Measurements from ENCODE around the gene HK2. TPM values are rescaled to one million over a fixed set of nuclear protein-coding genes. Genes with fewer than 3 reads are reported as not detected.
"Not testable (repeated sequence)": the region's sequence is repeated elsewhere in the genome, so short reads cannot be mapped to it uniquely, and the experiment has no call there.

Gene HK2
- total RNA-seq, 1 experiment from 2014 or later = 0.09 TPM

- DNase-seq (ENCODE audit: low spot score) = no peak
These were observed 43.4 kb downstream of the HK2 start for GRCh38 chr2:74877376-74877775.

GRCh38 chr2:74877781-74878433 lies 44.0 kb downstream of the HK2 start:
- DNase-seq (ENCODE audit: low spot score) = no peak

GRCh38 chr2:74878551-74878950 lies 44.6 kb downstream of the HK2 start:
- no peak for DNase-seq (ENCODE audit: low spot score)

GRCh38 chr2:74880054-74880728 lies 46.3 kb downstream of the HK2 start:
- DNase-seq (ENCODE audit: low spot score) = no peak

- no peak for DNase-seq (ENCODE audit: low spot score)
These were observed 47.2 kb downstream of the HK2 start for GRCh38 chr2:74881176-74881575.

- no peak for DNase-seq (ENCODE audit: low spot score)
These were observed 47.8 kb downstream of the HK2 start for GRCh38 chr2:74881626-74882298.

GRCh38 chr2:74882299-74882687 lies 48.4 kb downstream of the HK2 start:
- no peak for DNase-seq (ENCODE audit: low spot score)

- DNase-seq (ENCODE audit: low spot score) = no peak
These were observed 49.1 kb downstream of the HK2 start for GRCh38 chr2:74883011-74883410.

GRCh38 chr2:74884118-74884762 lies 50.3 kb downstream of the HK2 start:
- no peak for DNase-seq (ENCODE audit: low spot score)

GRCh38 chr2:74884866-74885265 lies 50.9 kb downstream of the HK2 start:
- DNase-seq (ENCODE audit: low spot score) = no peak

GRCh38 chr2:74886251-74886650 lies 52.3 kb downstream of the HK2 start:
- DNase-seq (ENCODE audit: low spot score) = no peak

GRCh38 chr2:74886811-74887210 lies 52.9 kb downstream of the HK2 start:
- DNase-seq (ENCODE audit: low spot score) = no peak

- DNase-seq (ENCODE audit: low spot score) = peak; percentile 45
These were observed 53.6 kb downstream of the HK2 start for GRCh38 chr2:74887445-74887951.

- DNase-seq (ENCODE audit: low spot score) = peak; percentile 45
These were observed 54.2 kb downstream of the HK2 start for GRCh38 chr2:74887960-74888700.

GRCh38 chr2:74889159-74889558 lies 55.2 kb downstream of the HK2 start:
- no peak for DNase-seq (ENCODE audit: low spot score)

- no peak for DNase-seq (ENCODE audit: low spot score)
These were observed 56.8 kb downstream of the HK2 start for GRCh38 chr2:74890711-74891110.

GRCh38 chr2:74891136-74891764 lies 57.3 kb downstream of the HK2 start:
- no peak for DNase-seq (ENCODE audit: low spot score)

GRCh38 chr2:74891816-74892215 lies 57.9 kb downstream of the HK2 start:
- DNase-seq (ENCODE audit: low spot score) = not testable (repeated sequence)

- no peak for DNase-seq (ENCODE audit: low spot score)
These were observed 58.7 kb downstream of the HK2 start for GRCh38 chr2:74892609-74893008.

- peak; percentile 72 for DNase-seq (ENCODE audit: low spot score)
These were observed 59.4 kb downstream of the HK2 start for GRCh38 chr2:74893332-74893731.
